ENCODE data around the gene EFNA4. TPM values are rescaled to one million over a fixed set of nuclear protein-coding genes. Genes with fewer than 3 reads are reported as not detected.

EFNA4 gene
- total RNA-seq, 2 donors from 2014 or later: 15.9 to 17.9 TPM

DNA sequence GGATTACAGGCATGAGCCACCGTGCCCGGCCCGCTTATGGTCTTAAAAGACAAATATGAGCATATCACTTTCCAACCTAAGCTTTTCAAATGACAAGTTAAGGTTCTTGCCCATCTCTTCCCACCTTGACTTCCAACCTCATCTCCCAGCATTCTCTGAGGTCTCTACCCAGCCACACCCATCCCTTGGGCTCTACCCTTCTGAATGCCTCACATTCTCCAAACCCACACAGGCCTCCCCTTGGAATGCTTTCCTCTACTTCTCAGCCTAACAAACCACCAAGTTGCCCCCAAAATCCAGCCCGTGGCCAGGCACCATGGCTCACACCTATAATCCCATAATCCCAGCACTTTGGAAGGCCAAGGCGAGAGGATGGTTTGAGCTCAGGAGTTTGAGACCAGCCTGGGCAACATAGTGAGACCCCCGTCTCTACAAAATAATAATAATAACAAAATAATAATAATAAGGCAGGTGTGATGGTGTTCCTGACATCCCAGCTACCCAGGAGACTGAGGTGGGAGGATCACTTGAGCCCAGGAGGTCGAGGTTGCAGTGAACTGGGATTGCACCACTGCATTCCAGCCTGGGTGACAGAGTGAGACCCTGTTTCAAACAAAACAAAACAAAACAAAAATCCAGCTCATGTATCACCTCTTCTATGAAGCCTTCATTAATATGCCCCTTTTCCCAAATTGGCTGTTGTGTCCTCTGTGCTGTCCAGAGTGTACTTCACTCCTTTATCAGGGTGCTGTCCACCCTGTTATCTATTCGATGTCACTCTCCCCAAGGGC, 41.2 kb upstream of the EFNA4 start:
- no peaks in the 10 kb centered on the region for H3K36me3 ChIP-seq (ENCODE audit: control insufficient read depth, insufficient read depth, low read length)
- Mint-ChIP-seq H3K36me3 (ENCODE audit: low read depth) (no peaks in the 10 kb centered on the region), H3K27ac (no peak overlapping the region), H3K4me1 (no peaks in the 10 kb centered on the region), H3K4me3 (no peak overlapping the region), H3K27me3 (ENCODE audit: insufficient read depth) (peaks cover 8% of the 10 kb centered on the region), H3K9me3 (no peaks in the 10 kb centered on the region)
- no peak overlapping the region for H3K27ac ChIP-seq (ENCODE audit: low read depth, low read length)
- H3K27me3 ChIP-seq (ENCODE audit: control insufficient read depth, insufficient read depth, low read length, poor library complexity, severe bottlenecking): no peaks in the 10 kb centered on the region
- no peak overlapping the region for H3K9ac ChIP-seq (ENCODE audit: extremely low read depth, low read length, poor library complexity, severe bottlenecking)
- no peaks in the 10 kb centered on the region for H3K9me3 ChIP-seq (ENCODE audit: control insufficient read depth, low read length)
- no peak overlapping the region for H3K4me3 ChIP-seq (ENCODE audit: low read length)
- no peaks in the 10 kb centered on the region for H3K4me1 ChIP-seq (ENCODE audit: control insufficient read depth, insufficient read depth, low read length)
- no peak for DNase-seq
- WGBS, 2 experiments (ENCODE audit: insufficient coverage in 1 of 2, insufficient read length in 1 of 2): 88 to 91% methylated on average over 4 to 7 of the region's 8 CpGs
- TF ChIP-seq, protein P1, sequence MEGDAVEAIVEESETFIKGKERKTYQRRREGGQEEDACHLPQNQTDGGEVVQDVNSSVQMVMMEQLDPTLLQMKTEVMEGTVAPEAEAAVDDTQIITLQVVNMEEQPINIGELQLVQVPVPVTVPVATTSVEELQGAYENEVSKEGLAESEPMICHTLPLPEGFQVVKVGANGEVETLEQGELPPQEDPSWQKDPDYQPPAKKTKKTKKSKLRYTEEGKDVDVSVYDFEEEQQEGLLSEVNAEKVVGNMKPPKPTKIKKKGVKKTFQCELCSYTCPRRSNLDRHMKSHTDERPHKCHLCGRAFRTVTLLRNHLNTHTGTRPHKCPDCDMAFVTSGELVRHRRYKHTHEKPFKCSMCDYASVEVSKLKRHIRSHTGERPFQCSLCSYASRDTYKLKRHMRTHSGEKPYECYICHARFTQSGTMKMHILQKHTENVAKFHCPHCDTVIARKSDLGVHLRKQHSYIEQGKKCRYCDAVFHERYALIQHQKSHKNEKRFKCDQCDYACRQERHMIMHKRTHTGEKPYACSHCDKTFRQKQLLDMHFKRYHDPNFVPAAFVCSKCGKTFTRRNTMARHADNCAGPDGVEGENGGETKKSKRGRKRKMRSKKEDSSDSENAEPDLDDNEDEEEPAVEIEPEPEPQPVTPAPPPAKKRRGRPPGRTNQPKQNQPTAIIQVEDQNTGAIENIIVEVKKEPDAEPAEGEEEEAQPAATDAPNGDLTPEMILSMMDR (conservative IDR thresholded peaks at IDR 0.05): no peak

DNA sequence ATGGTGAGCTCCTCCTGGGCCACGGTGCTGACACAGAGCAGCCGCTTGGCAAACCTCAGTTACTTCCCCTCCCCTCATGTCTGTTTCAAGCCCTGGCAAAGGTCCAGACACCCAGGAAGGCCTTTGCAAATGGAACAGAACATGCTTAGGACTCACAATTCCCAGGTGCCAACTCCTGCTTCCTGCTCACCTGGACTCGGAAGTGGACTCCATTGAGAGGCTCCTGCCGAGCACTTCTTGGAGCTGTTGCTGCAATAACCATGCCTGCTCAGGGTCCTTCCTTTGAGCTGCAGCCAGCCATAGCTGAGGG, 40.7 kb upstream of the EFNA4 start:
- no peaks in the 10 kb centered on the region for H3K4me1 Mint-ChIP-seq
- TF ChIP-seq, protein P1 (conservative IDR thresholded peaks at IDR 0.05): no peak
- H3K9me3 ChIP-seq (ENCODE audit: control insufficient read depth, low read length): no peaks in the 10 kb centered on the region

DNA sequence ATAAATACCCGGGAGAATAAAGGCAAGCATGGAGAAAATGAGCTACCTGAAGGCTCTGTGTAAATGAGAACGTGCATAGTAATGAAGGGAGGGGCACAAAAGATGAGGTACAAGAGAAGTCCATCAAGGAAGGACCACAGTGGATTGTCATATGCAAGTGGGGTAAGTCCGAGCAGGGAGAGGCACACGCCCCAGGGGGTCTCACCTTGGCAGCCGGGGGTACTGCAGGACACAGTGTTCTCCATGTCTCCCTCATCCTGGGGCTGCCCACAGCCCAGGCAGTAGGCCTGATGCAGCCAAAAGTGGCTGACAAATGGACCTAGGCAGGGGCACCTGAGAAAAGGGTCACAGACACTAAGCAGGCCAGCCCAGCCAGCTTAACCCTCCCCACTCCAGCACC, 39.9 kb upstream of the EFNA4 start:
- WGBS, 2 experiments (ENCODE audit: insufficient coverage in 1 of 2, insufficient read length in 1 of 2): 88 to 93% methylated on average over 5 of the region's 5 CpGs
- H3K27ac ChIP-seq (ENCODE audit: low read depth, low read length): no peak overlapping the region
- no peaks in the 10 kb centered on the region for H3K9me3 ChIP-seq (ENCODE audit: control insufficient read depth, low read length)
- no peaks in the 10 kb centered on the region for H3K27me3 ChIP-seq (ENCODE audit: control insufficient read depth, insufficient read depth, low read length, poor library complexity, severe bottlenecking)
- Mint-ChIP-seq H3K9me3 (no peaks in the 10 kb centered on the region), H3K4me3 (no peak overlapping the region), H3K36me3 (ENCODE audit: low read depth) (no peaks in the 10 kb centered on the region), H3K27me3 (ENCODE audit: insufficient read depth) (peaks cover 8% of the 10 kb centered on the region), H3K4me1 (no peaks in the 10 kb centered on the region), H3K27ac (no peak overlapping the region)
- H3K36me3 ChIP-seq (ENCODE audit: control insufficient read depth, insufficient read depth, low read length): no peaks in the 10 kb centered on the region
- no peak overlapping the region for H3K4me3 ChIP-seq (ENCODE audit: low read length)
- no peak for DNase-seq
- TF ChIP-seq, protein P1 (conservative IDR thresholded peaks at IDR 0.05): no peak
- no peak overlapping the region for H3K9ac ChIP-seq (ENCODE audit: extremely low read depth, low read length, poor library complexity, severe bottlenecking)
- no peaks in the 10 kb centered on the region for H3K4me1 ChIP-seq (ENCODE audit: control insufficient read depth, insufficient read depth, low read length)

More for the DNA sequence above, 40.7 kb upstream of the EFNA4 start:
- DNase-seq: no peak
- H3K27ac ChIP-seq (ENCODE audit: low read depth, low read length): no peak overlapping the region
- WGBS, 2 experiments (ENCODE audit: insufficient coverage in 1 of 2, insufficient read length in 1 of 2): 88 to 100% methylated on average over 2 to 4 of the region's 4 CpGs
- no peaks in the 10 kb centered on the region for H3K4me1 ChIP-seq (ENCODE audit: control insufficient read depth, insufficient read depth, low read length)
- no peaks in the 10 kb centered on the region for H3K9me3 Mint-ChIP-seq
- no peak overlapping the region for H3K4me3 ChIP-seq (ENCODE audit: low read length)
- no peaks in the 10 kb centered on the region for H3K36me3 Mint-ChIP-seq (ENCODE audit: low read depth)
- H3K4me3 Mint-ChIP-seq: no peak overlapping the region
- H3K27ac Mint-ChIP-seq: no peak overlapping the region
- no peaks in the 10 kb centered on the region for H3K36me3 ChIP-seq (ENCODE audit: control insufficient read depth, insufficient read depth, low read length)
- H3K27me3 Mint-ChIP-seq (ENCODE audit: insufficient read depth): peaks cover 8% of the 10 kb centered on the region
- H3K9ac ChIP-seq (ENCODE audit: extremely low read depth, low read length, poor library complexity, severe bottlenecking): no peak overlapping the region
- no peaks in the 10 kb centered on the region for H3K27me3 ChIP-seq (ENCODE audit: control insufficient read depth, insufficient read depth, low read length, poor library complexity, severe bottlenecking)
